Activated naive CD4-positive, alpha-beta T cell treated with anti-CD3 and anti-CD28 coated beads, Interleukin-2, amount 10 ng/mL, durations not matched to agents 7 days and 5 days (primary cell): ENCODE data around the gene PHGDH.

Source experiments
- CTCF ChIA-PET: fragments of 350-600 bp; sonication (Branson Sonifier 250); formaldehyde crosslinking; loops from one replicate; lab custom pipeline; 2021; ENCODE audit warnings: antibody characterized with exemption; lab: Charles Lee
- DNase-seq: peaks from one replicate; pipeline ENCODE4 v3.0.0-alpha.2; 2020
- H3K27ac Mint-ChIP-seq: one replicate; pipeline ENCODE4 v1.8.0; 2021; ENCODE audit warnings: mild to moderate bottlenecking, moderate library complexity, mixed read lengths
- H3K27me3 Mint-ChIP-seq: one replicate; pipeline ENCODE4 v1.8.0; 2021; ENCODE audit warnings: mild to moderate bottlenecking, mixed read lengths
- H3K36me3 Mint-ChIP-seq: one replicate; pipeline ENCODE4 v1.8.0; 2021; ENCODE audit warnings: mixed read lengths
- H3K4me1 Mint-ChIP-seq: one replicate; pipeline ENCODE4 v1.8.0; 2021; ENCODE audit warnings: mixed read lengths
- H3K4me3 Mint-ChIP-seq: one replicate; pipeline ENCODE4 v1.8.0; 2021; ENCODE audit warnings: mild to moderate bottlenecking, moderate library complexity, mixed read lengths
- H3K9me3 Mint-ChIP-seq: one replicate; pipeline ENCODE4 v1.8.0; 2021; ENCODE audit warnings: mixed read lengths

Gene PHGDH

GRCh38 chr1:119711804-119712341, at the start of gene PHGDH:
Gene PHGDH (plus strand): TSS chr1:119711934. CDS start chr1:119712023, 89 bp downstream.
- no peaks in the 10 kb centered on the region for H3K9me3 Mint-ChIP-seq
- CTCF ChIA-PET = interaction anchor here (0.6 kb wide), 1 partner anchor 9 kb away, joined by 3 read pairs; no protein-coding TSS in a partner anchor
- peak within 1 kb of the TSS; percentile 82 for H3K27ac Mint-ChIP-seq
- DNase-seq = peak; percentile 81
- H3K27me3 Mint-ChIP-seq = peaks cover 35% of the 10 kb centered on the region
- H3K36me3 Mint-ChIP-seq = peaks cover 17% of the 10 kb centered on the region
- H3K4me3 Mint-ChIP-seq = peak within 1 kb of the TSS; percentile 84
- peaks cover 40% of the 10 kb centered on the region for H3K4me1 Mint-ChIP-seq

GRCh38 chr1:119662034-119662437, 49.7 kb upstream of the PHGDH start:
- Mint-ChIP-seq H3K9me3 (no peaks in the 10 kb centered on the region), H3K27me3 (peaks cover 46% of the 10 kb centered on the region), H3K36me3 (no peaks in the 10 kb centered on the region), H3K4me1 (peaks cover 8% of the 10 kb centered on the region), H3K27ac (no peak overlapping the region), H3K4me3 (no peak overlapping the region)
- CTCF ChIA-PET = interaction anchor here (0.9 to 4.2 kb wide), 6 partner anchors 9 to 51 kb away, joined by 3 to 44 read pairs (median 6); no protein-coding TSS in a partner anchor
- no peak for DNase-seq

GRCh38 chr1:119664067-119664466, 47.7 kb upstream of the PHGDH start:
- DNase-seq = no peak

GRCh38 chr1:119667173-119667572, 44.6 kb upstream of the PHGDH start:
- Mint-ChIP-seq H3K9me3 (no peaks in the 10 kb centered on the region), H3K4me3 (no peak overlapping the region), H3K4me1 (peaks cover 4% of the 10 kb centered on the region), H3K27ac (no peak overlapping the region), H3K27me3 (peaks cover 34% of the 10 kb centered on the region), H3K36me3 (no peaks in the 10 kb centered on the region)
- DNase-seq = no peak
- CTCF ChIA-PET = interaction anchor here (1.2 kb wide), 1 partner anchor 38 kb away, joined by 3 read pairs; no protein-coding TSS in a partner anchor

More at GRCh38 chr1:119664067-119664466, 47.7 kb upstream of the PHGDH start:
- Mint-ChIP-seq H3K4me3 (no peak overlapping the region), H3K9me3 (no peaks in the 10 kb centered on the region), H3K4me1 (peaks cover 8% of the 10 kb centered on the region), H3K27ac (no peak overlapping the region), H3K36me3 (no peaks in the 10 kb centered on the region), H3K27me3 (peaks cover 42% of the 10 kb centered on the region)
- CTCF ChIA-PET = interaction anchor here (1.1 to 2.9 kb wide), 4 partner anchors 9 to 50 kb away, joined by 3 to 12 read pairs (median 8); no protein-coding TSS in a partner anchor

GRCh38 chr1:119670898-119671297, 40.8 kb upstream of the PHGDH start:
- CTCF ChIA-PET = interaction anchor here (8.9 kb wide), 1 partner anchor 61 kb away, joined by 84 read pairs; no protein-coding TSS in a partner anchor
- DNase-seq = no peak
- Mint-ChIP-seq H3K4me1 (peaks cover 5% of the 10 kb centered on the region), H3K27me3 (peaks cover 38% of the 10 kb centered on the region), H3K27ac (no peak overlapping the region), H3K36me3 (no peaks in the 10 kb centered on the region), H3K4me3 (no peak overlapping the region), H3K9me3 (no peaks in the 10 kb centered on the region)

GRCh38 chr1:119673171-119673940, 38.4 kb upstream of the PHGDH start:
- CTCF ChIA-PET = interaction anchor here (1.8 to 8.9 kb wide), 4 partner anchors 9 to 63 kb away, joined by 3 to 120 read pairs (median 64); no protein-coding TSS in a partner anchor
- peaks cover 5% of the 10 kb centered on the region for H3K4me1 Mint-ChIP-seq
- DNase-seq = no peak
- no peaks in the 10 kb centered on the region for H3K9me3 Mint-ChIP-seq
- no peak overlapping the region for H3K4me3 Mint-ChIP-seq
- no peak overlapping the region for H3K27ac Mint-ChIP-seq
- peaks cover 43% of the 10 kb centered on the region for H3K27me3 Mint-ChIP-seq
- no peaks in the 10 kb centered on the region for H3K36me3 Mint-ChIP-seq

GRCh38 chr1:119674111-119674526, 37.6 kb upstream of the PHGDH start:
- H3K4me1 Mint-ChIP-seq = peaks cover 5% of the 10 kb centered on the region
- H3K9me3 Mint-ChIP-seq = no peaks in the 10 kb centered on the region
- CTCF ChIA-PET = interaction anchor here (0.7 to 8.9 kb wide), 8 partner anchors 10 to 64 kb away, joined by 3 to 120 read pairs (median 8); partner anchors contain the start of gene ZNF697
- no peaks in the 10 kb centered on the region for H3K36me3 Mint-ChIP-seq
- no peak for DNase-seq
- no peak overlapping the region for H3K27ac Mint-ChIP-seq
- peaks cover 43% of the 10 kb centered on the region for H3K27me3 Mint-ChIP-seq
- no peak overlapping the region for H3K4me3 Mint-ChIP-seq

GRCh38 chr1:119674835-119675289, 36.9 kb upstream of the PHGDH start:
- Mint-ChIP-seq H3K4me3 (no peak overlapping the region), H3K27ac (no peak overlapping the region), H3K4me1 (peaks cover 5% of the 10 kb centered on the region), H3K9me3 (no peaks in the 10 kb centered on the region), H3K36me3 (no peaks in the 10 kb centered on the region), H3K27me3 (peaks cover 42% of the 10 kb centered on the region)
- no peak for DNase-seq
- CTCF ChIA-PET = interaction anchor here (0.7 to 8.9 kb wide), 16 partner anchors 9 to 126 kb away, joined by 3 to 120 read pairs (median 4); partner anchors contain the start of gene ZNF697

- Mint-ChIP-seq H3K27me3 (peaks cover 41% of the 10 kb centered on the region), H3K4me3 (no peak overlapping the region), H3K36me3 (no peaks in the 10 kb centered on the region), H3K4me1 (peaks cover 5% of the 10 kb centered on the region), H3K9me3 (no peaks in the 10 kb centered on the region), H3K27ac (no peak overlapping the region)
- DNase-seq = peak; percentile 80
- CTCF ChIA-PET = interaction anchor here (0.7 to 8.9 kb wide), 19 partner anchors 8 to 392 kb away, joined by 3 to 120 read pairs (median 4); partner anchors contain the start of gene ZNF697
Measured at GRCh38 chr1:119675349-119676345, 36.1 kb upstream of the PHGDH start.

- peaks cover 39% of the 10 kb centered on the region for H3K27me3 Mint-ChIP-seq
- H3K27ac Mint-ChIP-seq = no peak overlapping the region
- CTCF ChIA-PET = interaction anchor here (0.9 to 8.9 kb wide), 10 partner anchors 12 to 393 kb away, joined by 3 to 120 read pairs (median 4); no protein-coding TSS in a partner anchor
- no peak overlapping the region for H3K4me3 Mint-ChIP-seq
- peaks cover 5% of the 10 kb centered on the region for H3K4me1 Mint-ChIP-seq
- no peak for DNase-seq
- no peaks in the 10 kb centered on the region for H3K9me3 Mint-ChIP-seq
- H3K36me3 Mint-ChIP-seq = no peaks in the 10 kb centered on the region
Measured at GRCh38 chr1:119676571-119677206, 35.0 kb upstream of the PHGDH start.

- peaks cover 5% of the 10 kb centered on the region for H3K4me1 Mint-ChIP-seq
- H3K27ac Mint-ChIP-seq = no peak overlapping the region
- no peaks in the 10 kb centered on the region for H3K36me3 Mint-ChIP-seq
- no peaks in the 10 kb centered on the region for H3K9me3 Mint-ChIP-seq
- peaks cover 33% of the 10 kb centered on the region for H3K27me3 Mint-ChIP-seq
- no peak for DNase-seq
- CTCF ChIA-PET = interaction anchor here (8.1 to 8.9 kb wide), 2 partner anchors 62 to 69 kb away, joined by 84 to 120 read pairs; no protein-coding TSS in a partner anchor
- no peak overlapping the region for H3K4me3 Mint-ChIP-seq
Measured at GRCh38 chr1:119679223-119679622, 32.5 kb upstream of the PHGDH start.

GRCh38 chr1:119680193-119680592, 31.5 kb upstream of the PHGDH start:
- DNase-seq = no peak
- H3K27me3 Mint-ChIP-seq = peaks cover 31% of the 10 kb centered on the region
- no peak overlapping the region for H3K4me3 Mint-ChIP-seq
- H3K27ac Mint-ChIP-seq = no peak overlapping the region
- H3K9me3 Mint-ChIP-seq = no peaks in the 10 kb centered on the region
- H3K4me1 Mint-ChIP-seq = peaks cover 5% of the 10 kb centered on the region
- CTCF ChIA-PET = interaction anchor here (8.1 kb wide), 1 partner anchor 63 kb away, joined by 120 read pairs; no protein-coding TSS in a partner anchor
- H3K36me3 Mint-ChIP-seq = no peaks in the 10 kb centered on the region
